Mesodermal cell (in vitro differentiated cells): Measurements from ENCODE around the gene ADGRL2.
"Not testable (repeated sequence)": the region's sequence is repeated elsewhere in the genome, so short reads cannot be mapped to it uniquely, and the experiment has no call there.

ENCODE experiments used
- H3K27ac ChIP-seq: 2 replicates; pipeline ENCODE4 v1.7.0; 2013; ENCODE audit warnings: mild to moderate bottlenecking, low read depth, low read length, moderate library complexity; ENCODE audit not compliant: severe bottlenecking
- H3K36me3 ChIP-seq: 2 replicates; pipeline ENCODE4 v1.7.1; 2013; ENCODE audit warnings: mild to moderate bottlenecking, low read length, moderate library complexity; ENCODE audit not compliant: control insufficient read depth, insufficient read depth
- H3K4me1 ChIP-seq: one replicate; pipeline ENCODE4 v1.7.1; 2013; ENCODE audit warnings: mild to moderate bottlenecking, low read length; ENCODE audit not compliant: insufficient read depth, control insufficient read depth, poor library complexity, severe bottlenecking
- H3K4me3 ChIP-seq: 2 replicates; pipeline ENCODE4 v1.7.0; 2013; ENCODE audit warnings: low read length, control low read depth, mild to moderate bottlenecking; ENCODE audit not compliant: insufficient read depth, poor library complexity, severe bottlenecking; ENCODE audit errors: extremely low read depth
- H3K9me3 ChIP-seq: 2 replicates; pipeline ENCODE4 v1.7.1; 2013; ENCODE audit warnings: mild to moderate bottlenecking, low read length, moderate library complexity; ENCODE audit not compliant: control insufficient read depth
- whole genome bisulfite sequencing, 2 experiments: methylation state at CpG; one replicate each; pipeline ENCODE4 v1.1.5; 2013; ENCODE audit warnings: missing lambda C conversion rate in 2 of 2; ENCODE audit not compliant: insufficient coverage in 2 of 2; 5-methylcytosine and 5-hydroxymethylcytosine counted together

The ADGRL2 gene

GRCh38 chr1:81848880-81849682 is 48.3 kb downstream of the ADGRL2 start:
- WGBS, 2 experiments = 57% methylated on average over 2 of the region's 5 CpGs; no CpG with 5 or more reads in 1 of the 2 experiments
- no peaks in the 10 kb centered on the region for H3K9me3 ChIP-seq
- no peak overlapping the region for H3K4me3 ChIP-seq
- H3K27ac ChIP-seq = no peak overlapping the region
- no peaks in the 10 kb centered on the region for H3K4me1 ChIP-seq
- peaks cover 7% of the 10 kb centered on the region for H3K36me3 ChIP-seq

- Histone ChIP-seq H3K9me3 (no peaks in the 10 kb centered on the region), H3K36me3 (peaks cover 3% of the 10 kb centered on the region), H3K4me3 (no peak overlapping the region), H3K4me1 (no peaks in the 10 kb centered on the region), H3K27ac (no peak overlapping the region)
- WGBS, 2 experiments = 61 to 70% methylated on average over 2 of the region's 3 CpGs
Measured at GRCh38 chr1:81850031-81850430, 49.3 kb downstream of the ADGRL2 start.

GRCh38 chr1:81850495-81850894 is 49.8 kb downstream of the ADGRL2 start:
- H3K4me3 ChIP-seq = no peak overlapping the region
- H3K9me3 ChIP-seq = no peaks in the 10 kb centered on the region
- no peak overlapping the region for H3K27ac ChIP-seq
- H3K4me1 ChIP-seq = no peaks in the 10 kb centered on the region
- peaks cover 3% of the 10 kb centered on the region for H3K36me3 ChIP-seq

- no peak overlapping the region for H3K27ac ChIP-seq
- no CpG with 5 or more reads among the region's 2 CpGs for WGBS, 2 experiments
- no peaks in the 10 kb centered on the region for H3K9me3 ChIP-seq
- H3K4me1 ChIP-seq = no peaks in the 10 kb centered on the region
- peaks cover 3% of the 10 kb centered on the region for H3K36me3 ChIP-seq
- no peak overlapping the region for H3K4me3 ChIP-seq
Measured at GRCh38 chr1:81851217-81851616, 50.5 kb downstream of the ADGRL2 start.

GRCh38 chr1:81852961-81853360 is 52.2 kb downstream of the ADGRL2 start:
- 86 to 92% methylated on average over 1 to 2 of the region's 4 CpGs for WGBS, 2 experiments
- no peaks in the 10 kb centered on the region for H3K4me1 ChIP-seq

GRCh38 chr1:81867235-81867634 is 66.5 kb downstream of the ADGRL2 start:
- H3K9me3 ChIP-seq = no peaks in the 10 kb centered on the region
- H3K27ac ChIP-seq = no peak overlapping the region
- peaks cover 6% of the 10 kb centered on the region for H3K36me3 ChIP-seq
- no CpG with 5 or more reads among the region's 1 CpG for WGBS, 2 experiments
- no peaks in the 10 kb centered on the region for H3K4me1 ChIP-seq
- H3K4me3 ChIP-seq = no peak overlapping the region

More at GRCh38 chr1:81852961-81853360, 52.2 kb downstream of the ADGRL2 start:
- Histone ChIP-seq H3K4me3 (no peak overlapping the region), H3K27ac (no peak overlapping the region), H3K36me3 (peaks cover 3% of the 10 kb centered on the region), H3K9me3 (no peaks in the 10 kb centered on the region)

GRCh38 chr1:81869307-81869706 is 68.6 kb downstream of the ADGRL2 start:
- no peaks in the 10 kb centered on the region for H3K9me3 ChIP-seq
- no peaks in the 10 kb centered on the region for H3K4me1 ChIP-seq
- no peak overlapping the region for H3K4me3 ChIP-seq
- H3K36me3 ChIP-seq = peaks cover 6% of the 10 kb centered on the region
- no peak overlapping the region for H3K27ac ChIP-seq
- WGBS, 2 experiments = no CpG with 5 or more reads among the region's 2 CpGs

GRCh38 chr1:81871091-81871490 is 70.4 kb downstream of the ADGRL2 start:
- not testable (repeated sequence) for H3K9me3 ChIP-seq, H3K4me3 ChIP-seq, H3K4me1 ChIP-seq, H3K36me3 ChIP-seq, H3K27ac ChIP-seq
- WGBS, 2 experiments = no CpG with 5 or more reads among the region's 3 CpGs

- WGBS, 2 experiments = no CpG with 5 or more reads among the region's 1 CpG
- no peak overlapping the region for H3K27ac ChIP-seq
Measured at GRCh38 chr1:81873946-81874345, 73.2 kb downstream of the ADGRL2 start.

GRCh38 chr1:81874461-81874860 is 73.7 kb downstream of the ADGRL2 start:
- Histone ChIP-seq H3K9me3 (no peaks in the 10 kb centered on the region), H3K4me3 (no peak overlapping the region), H3K27ac (no peak overlapping the region), H3K4me1 (peaks cover 12% of the 10 kb centered on the region), H3K36me3 (no peaks in the 10 kb centered on the region)
- WGBS, 2 experiments = 100% methylated on average over 1 of the region's 1 CpG; no CpG with 5 or more reads in 1 of the 2 experiments

More at GRCh38 chr1:81873946-81874345, 73.2 kb downstream of the ADGRL2 start:
- peaks cover 12% of the 10 kb centered on the region for H3K4me1 ChIP-seq
- no peaks in the 10 kb centered on the region for H3K36me3 ChIP-seq
- no peak overlapping the region for H3K4me3 ChIP-seq
- H3K9me3 ChIP-seq = no peaks in the 10 kb centered on the region

GRCh38 chr1:81874940-81875339 is 74.2 kb downstream of the ADGRL2 start:
- no CpG with 5 or more reads among the region's 3 CpGs for WGBS, 2 experiments
- Histone ChIP-seq H3K9me3 (no peaks in the 10 kb centered on the region), H3K4me1 (peaks cover 12% of the 10 kb centered on the region), H3K4me3 (no peak overlapping the region), H3K36me3 (no peaks in the 10 kb centered on the region), H3K27ac (no peak overlapping the region)
